Amygdala (tissue), 56 donors: ENCODE data around the gene CLSTN2.

Experiments
- DNase-seq, 56 donors: peaks; one replicate each; lab custom pipeline; 2025; lab: John Stamatoyannopoulos, UW

CLSTN2 gene

GRCh38 chr3:139935016-139935865, at the start of gene CLSTN2:
Gene CLSTN2, plus strand, starts transcription at chr3:139935185.
- DNase-seq = peak in 47 of 56 donors; percentile 7 to 83 (median 54)

DNA sequence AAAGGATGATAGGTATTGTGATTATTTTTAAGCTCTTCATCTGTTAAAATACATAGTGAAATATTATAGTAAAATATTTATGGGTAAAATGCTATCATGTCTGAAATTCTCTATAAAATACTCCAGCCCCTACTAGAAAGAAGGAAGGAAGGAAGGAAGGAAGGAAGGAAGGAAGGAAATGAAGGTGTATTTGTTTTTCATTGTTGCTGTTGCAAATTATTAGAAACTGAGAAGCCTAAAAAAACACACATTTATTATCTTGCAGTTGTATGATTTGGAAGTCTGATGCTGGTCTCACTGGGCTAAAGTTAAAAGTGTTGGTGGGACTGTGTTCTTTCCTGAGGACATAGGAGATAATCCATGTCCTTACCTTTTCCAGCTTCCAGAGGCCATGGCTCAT, 47.6 kb upstream of the CLSTN2 start:
- DNase-seq = no peak

GRCh38 chr3:139888561-139889140, 46.3 kb upstream of the CLSTN2 start:
- DNase-seq = no peak

GRCh38 chr3:139893267-139893962, 41.6 kb upstream of the CLSTN2 start:
- no peak for DNase-seq

DNA sequence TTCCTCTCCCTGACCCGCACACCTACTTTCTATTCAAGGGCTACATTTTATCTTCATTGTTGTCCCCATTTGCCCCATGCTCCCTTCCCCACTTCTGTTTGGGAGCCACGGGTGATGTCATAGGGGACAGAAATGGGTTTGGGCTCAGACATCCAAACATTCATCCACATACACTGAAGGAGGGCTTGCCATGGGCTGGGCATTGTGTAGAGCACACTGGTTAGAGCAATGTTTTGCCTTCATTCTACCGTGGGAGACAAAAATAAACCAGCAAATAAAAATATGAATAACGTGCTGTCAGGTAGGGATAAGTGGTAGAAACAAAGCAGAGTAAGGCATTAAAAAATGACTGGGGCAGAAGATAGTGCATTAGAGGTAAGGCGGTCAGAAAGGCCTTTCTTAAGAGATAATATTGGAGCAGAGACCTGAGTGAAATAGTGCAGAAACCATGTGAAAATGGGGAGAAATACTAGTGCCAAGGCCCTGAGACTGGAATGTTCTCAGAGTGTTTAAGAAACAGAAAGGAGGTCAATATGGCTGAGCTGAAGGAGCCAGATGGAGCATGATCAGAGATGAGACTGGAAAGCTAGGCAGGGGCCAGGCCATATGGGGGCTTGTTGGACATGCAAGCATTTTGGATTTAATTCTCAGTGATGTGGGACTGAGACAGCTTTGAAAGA, 40.9 kb upstream of the CLSTN2 start:
- no peak for DNase-seq

GRCh38 chr3:139894643-139894989, 40.4 kb upstream of the CLSTN2 start:
- no peak for DNase-seq

DNA sequence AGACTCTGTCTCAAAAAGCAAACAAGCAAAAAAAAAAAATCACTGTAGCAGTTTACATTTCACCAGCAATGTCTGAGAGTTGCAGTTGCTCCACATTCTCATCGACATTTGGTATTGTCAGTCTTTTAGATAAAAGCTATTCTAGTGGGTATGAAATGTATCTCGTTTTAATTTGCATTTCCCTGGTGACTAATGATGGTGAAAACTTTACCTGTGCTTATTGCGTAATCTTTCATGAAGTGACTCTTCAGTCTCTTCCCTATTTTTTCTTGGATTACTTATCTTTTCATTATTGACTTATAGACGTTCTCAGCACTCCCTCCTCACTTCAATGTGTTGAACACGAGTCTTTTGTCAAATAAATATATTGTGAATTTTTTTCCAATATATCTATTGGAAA, 37.2 kb upstream of the CLSTN2 start:
- DNase-seq = no peak

GRCh38 chr3:139906418-139906817, 28.6 kb upstream of the CLSTN2 start:
- DNase-seq = no peak

DNA sequence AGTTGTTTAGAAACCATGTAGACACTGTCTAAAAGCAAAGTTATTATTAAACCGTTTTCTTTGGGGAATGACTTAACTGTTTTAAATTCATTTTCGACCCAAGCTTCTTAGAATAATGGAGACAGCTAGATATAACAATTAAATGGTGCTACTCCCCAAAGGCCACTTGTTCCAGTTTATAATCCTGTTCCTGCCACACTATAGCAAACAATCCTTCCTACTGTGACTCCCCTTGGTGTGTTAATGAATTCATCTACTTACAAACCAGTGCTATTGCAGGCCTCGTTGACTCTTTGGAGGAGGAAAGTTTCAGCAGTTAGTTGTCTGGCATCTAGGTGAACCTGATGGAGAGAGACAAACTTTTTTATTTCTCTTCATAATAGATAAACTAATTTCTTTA, 25.2 kb upstream of the CLSTN2 start:
- DNase-seq = no peak

GRCh38 chr3:139916271-139916670, 18.7 kb upstream of the CLSTN2 start:
- DNase-seq = no peak

GRCh38 chr3:139917226-139917785, 17.7 kb upstream of the CLSTN2 start:
- no peak for DNase-seq

- no peak for DNase-seq
Measured at GRCh38 chr3:139928708-139929505, 6.1 kb upstream of the CLSTN2 start.

- DNase-seq = no peak
Measured at GRCh38 chr3:139930211-139930610, 4.8 kb upstream of the CLSTN2 start.

GRCh38 chr3:139933766-139934165, 1.2 kb upstream of the CLSTN2 start:
- DNase-seq = no peak

DNA sequence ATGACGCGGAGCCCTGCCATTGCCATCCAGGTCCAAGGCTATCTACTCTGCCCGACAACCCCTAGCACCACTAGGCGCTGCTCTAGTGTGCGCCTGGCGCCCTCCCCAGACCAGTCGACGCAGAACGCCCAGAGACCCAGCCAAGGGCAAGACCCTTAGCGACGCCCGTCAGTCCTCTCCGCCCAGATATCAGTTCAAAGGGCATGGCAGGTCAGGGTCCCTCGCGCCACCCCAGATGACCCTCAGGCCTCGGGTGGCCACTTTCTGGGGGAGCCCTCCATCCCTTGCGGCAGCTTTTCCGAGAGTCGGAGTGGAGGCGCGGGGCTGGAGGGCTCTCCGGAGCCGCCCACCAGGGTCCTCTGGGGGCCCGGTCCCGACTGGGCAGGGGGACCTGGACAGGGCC, 371 bp upstream of the CLSTN2 start:
- DNase-seq = peak in 46 of 56 donors; percentile 9 to 80 (median 49)

DNA sequence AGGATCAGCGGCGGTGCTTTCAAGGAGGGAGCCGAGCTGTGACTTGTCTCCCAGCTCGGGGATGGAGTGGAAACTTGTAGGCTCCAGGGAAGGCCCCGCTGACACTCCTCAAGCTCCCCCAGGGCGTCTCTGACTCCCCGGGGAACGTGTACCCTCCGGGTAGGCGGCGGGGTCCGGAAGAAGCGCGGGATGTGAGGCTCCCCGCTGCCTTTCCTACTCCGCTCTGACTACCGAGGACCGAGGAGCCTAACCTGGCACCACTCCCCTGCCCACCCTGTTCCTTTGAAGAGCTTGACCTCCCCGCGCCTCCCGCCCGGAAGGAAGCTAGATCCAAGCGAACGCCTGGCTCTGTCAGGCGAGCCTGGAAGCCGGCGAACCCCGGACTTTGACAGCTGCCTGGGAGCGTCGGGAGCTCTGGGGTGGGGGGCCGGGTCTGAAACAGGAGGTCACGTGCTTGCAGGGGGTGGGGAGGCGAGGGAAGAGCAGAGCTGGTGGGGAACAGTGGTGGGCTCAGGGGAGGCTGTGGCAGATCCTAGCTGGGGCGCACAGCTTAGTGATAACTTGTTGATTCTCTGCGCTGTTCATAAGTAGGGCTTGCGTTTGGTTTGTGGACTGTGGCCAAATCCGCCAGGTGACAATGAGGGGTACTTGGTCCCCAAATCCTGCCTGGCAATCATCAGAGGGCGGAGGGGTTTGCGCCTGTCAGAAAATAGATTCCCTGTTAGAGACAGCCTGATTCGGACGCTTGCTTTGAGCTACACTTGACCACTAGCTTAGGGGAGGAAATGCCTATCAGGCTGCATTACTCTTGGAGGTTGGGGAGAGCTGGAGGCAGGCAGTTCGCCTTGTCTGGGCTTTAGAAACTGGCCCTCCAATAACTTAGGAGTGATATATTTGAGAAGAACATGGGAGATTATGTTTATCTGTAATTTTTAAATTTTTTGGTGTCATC, 1.2 kb downstream of the CLSTN2 start:
- DNase-seq = peak in 18 of 56 donors; percentile 5 to 51 (median 26)

DNA sequence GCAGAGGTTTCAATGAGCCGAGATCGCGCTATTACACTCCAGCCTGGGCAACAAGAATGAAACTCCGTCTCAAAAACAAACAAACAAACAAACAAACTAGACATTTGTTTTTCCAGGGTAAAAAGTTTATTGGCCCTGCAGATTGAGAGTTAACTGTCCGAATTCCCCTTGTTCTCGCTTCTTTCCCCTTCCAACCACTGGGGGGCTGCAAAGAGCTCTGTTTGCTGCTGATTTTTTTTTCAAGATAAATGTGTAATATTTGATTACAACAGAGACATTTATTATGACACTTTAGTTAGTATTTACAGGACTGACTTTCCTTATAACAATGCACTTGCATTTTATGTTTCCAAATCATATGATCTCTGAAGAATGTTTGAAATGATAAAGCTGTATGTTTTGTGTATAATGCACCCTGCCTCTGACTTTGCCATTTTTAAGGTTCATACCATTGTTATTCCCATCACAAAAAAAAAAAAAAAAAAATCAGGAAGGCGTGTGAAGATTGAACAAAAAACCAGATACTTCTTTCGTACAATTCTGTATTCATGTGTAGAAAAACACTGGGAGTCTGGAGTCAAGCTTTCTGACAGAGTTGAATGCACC, 2.8 kb downstream of the CLSTN2 start:
- peak in 24 of 56 donors; percentile 2 to 65 (median 16) for DNase-seq

GRCh38 chr3:139939681-139940190, 4.8 kb downstream of the CLSTN2 start:
- DNase-seq = no peak
